HG03460 (cell line): Measurements from ENCODE around the gene CCL13.

Experiments
- ATAC-seq: cut with Tn5 transposase; IDR thresholded peaks from one replicate; pipeline ENCODE4 v1.9.1; 2021; ENCODE audit not compliant: unreplicated experiment

Gene CCL13

GRCh38 chr17:34361478-34362061, 5.3 kb downstream of the CCL13 start:
- no peak for ATAC-seq

- no peak for ATAC-seq
These were observed 6.9 kb downstream of the CCL13 start, which contains the start of gene CCL1 for GRCh38 chr17:34363183-34363661. TSS of gene CCL1 (minus strand) at chr17:34363233. CDS start at chr17:34363161, 72 bp downstream.

- no peak for ATAC-seq
These were observed 8.5 kb downstream of the CCL13 start for GRCh38 chr17:34364751-34365150.

DNA sequence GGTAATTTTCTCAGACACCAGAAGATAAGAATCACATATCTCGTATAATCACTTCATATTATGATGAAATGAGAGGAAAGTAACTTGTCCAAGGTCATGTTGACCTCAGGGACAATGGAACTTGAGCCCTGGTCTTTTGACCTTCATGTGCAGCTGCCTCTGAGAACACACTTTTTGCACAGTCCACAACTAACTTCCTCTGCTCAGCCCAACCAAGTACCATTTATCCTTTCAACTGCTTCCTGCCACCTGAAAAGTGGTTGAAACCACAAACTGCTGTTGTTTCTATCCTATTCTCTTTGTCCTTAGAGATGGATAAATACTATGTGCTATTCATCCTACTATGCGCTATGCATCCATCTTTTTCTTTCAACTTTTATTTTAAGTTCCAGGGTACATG, 9.1 kb downstream of the CCL13 start:
- ATAC-seq, result no peak

DNA sequence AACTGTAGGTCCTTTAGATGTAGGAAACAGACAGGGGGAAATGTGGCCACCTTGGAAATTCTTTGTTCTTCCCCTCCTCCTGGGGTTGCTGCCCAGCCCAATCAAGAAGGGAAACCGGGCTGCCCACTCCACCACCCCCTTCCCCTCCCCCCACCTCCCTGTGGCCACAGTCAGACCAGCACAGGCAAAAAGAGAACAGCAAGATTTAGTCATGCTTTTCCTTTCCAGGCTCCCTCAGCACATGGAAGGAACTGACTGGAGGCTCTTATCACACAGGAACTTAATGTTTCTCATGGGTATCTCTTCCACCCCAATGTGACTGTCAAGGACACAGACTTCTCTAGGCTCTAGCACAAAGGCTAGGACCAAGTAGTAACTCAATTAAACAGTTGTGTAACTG, 9.7 kb downstream of the CCL13 start:
- ATAC-seq, result no peak

DNA sequence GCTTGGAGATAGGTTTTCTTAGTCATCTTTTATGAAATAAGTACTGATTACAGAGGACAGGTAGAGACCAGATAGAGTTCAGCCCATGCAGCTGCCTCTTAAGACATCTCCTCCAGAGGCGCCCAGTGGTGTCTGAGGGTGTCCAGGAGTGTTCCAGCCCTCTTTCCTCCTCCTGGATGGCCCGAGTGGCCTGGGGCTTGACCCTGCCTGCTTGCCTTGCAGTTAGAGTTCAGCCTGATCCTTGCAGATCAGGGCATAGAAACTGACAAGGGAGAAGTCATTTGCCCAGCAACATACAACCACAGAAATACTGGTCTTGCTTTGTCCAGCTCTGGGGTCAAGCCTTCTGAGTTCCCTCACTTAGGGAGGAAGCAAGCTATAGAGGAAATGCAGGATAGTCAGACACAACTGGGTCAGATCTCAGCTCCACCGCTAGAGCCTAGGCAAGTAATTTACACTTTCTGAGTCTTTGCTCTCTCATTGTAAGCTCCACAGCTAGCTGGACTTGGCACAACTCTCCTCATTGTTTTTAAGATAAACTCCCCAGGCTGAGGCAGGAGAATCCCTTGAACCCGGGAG, 10.3 kb downstream of the CCL13 start:
- no peak for ATAC-seq

DNA sequence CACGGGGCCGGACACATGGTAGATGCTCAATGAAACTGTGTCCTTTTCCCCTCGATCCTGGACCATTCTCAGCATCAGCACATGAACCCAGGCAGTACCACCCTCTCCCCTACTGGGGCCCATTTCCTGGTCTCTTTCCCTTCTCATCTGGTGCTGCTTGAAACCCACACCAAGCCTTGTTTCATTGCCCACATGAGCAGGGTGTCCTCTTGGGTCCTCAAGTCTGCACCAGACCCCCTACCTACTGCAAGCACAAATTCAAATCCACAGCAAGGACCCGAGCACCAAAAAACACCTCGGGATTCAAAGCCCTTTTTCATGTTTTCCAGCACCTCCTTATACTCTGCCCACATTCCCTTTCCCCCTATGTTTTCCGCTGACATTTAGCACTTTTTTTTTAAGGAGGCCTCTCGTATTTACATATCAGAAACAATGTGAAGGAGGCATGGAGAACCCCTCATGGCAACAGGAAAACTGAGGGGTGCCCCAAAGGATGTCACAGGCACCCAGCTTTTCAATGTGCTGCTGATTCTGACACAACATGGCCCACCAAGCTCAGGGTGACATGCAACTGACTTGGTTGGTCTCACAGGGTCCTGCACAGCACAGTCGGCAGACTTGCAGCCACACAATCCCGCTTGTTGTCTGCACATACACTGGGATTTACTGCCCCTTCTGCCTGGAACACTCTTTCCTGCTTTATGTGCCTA, 11.4 kb downstream of the CCL13 start:
- no peak for ATAC-seq

- ATAC-seq, result no peak
These were observed 12.1 kb downstream of the CCL13 start for GRCh38 chr17:34368196-34368945.

DNA sequence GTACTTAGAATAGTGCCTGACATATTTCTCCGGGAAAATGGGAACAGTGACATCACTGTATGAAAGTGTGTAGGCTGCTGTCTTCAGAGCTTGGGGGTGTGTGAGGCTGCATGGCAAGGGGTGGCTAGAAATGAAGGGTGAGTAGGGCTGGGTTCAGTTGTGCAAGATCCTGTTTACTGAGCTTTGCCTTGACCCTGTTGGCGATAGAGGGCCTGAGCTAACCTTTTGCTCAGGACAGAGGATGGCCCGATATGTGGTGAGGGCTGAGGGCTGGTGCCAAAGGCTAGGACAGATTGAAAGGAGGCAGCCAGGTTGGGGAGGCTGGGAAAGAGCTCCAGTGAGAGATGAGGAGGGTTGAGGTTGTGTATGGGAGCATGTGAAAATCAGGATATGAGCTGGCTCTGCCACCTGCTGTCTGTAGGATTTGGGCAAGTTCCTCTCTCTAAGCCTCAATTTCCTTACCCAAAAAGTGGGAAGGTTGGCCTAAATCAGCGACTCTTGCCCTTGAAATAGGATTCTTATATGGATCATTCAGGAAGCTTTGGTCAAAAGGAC, 12.7 kb downstream of the CCL13 start:
- ATAC-seq, result no peak

GRCh38 chr17:34369571-34369970, 13.3 kb downstream of the CCL13 start:
- ATAC-seq, result no peak

- no peak for ATAC-seq
These were observed 14.2 kb downstream of the CCL13 start for GRCh38 chr17:34370376-34370996.

DNA sequence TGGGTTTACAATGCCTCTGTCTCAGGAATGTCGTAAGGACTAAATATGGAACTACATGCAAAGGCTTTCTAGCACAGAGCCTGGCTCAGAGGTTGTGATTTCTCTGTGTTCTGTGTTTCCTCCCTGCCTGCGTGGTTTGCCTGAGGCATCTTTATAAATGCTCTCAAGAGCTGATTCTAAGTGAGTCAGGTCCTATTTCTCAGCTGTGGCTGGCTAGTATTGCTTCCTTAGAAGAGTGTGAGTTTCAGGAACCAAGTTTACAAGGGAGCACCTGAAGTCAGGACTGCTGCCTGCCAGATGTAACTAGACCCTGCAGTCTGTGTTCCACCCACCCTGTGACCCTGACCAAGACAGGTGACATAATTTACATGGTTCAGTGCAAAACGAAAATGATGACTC, 14.7 kb downstream of the CCL13 start:
- no peak for ATAC-seq

- ATAC-seq, result no peak
These were observed 15.3 kb downstream of the CCL13 start for GRCh38 chr17:34371405-34372100.

- no peak for ATAC-seq
These were observed 18.2 kb downstream of the CCL13 start for GRCh38 chr17:34374457-34374856.

GRCh38 chr17:34375426-34375997, 19.2 kb downstream of the CCL13 start:
- no peak for ATAC-seq

- ATAC-seq, result peak; percentile 51
These were observed 21.0 kb downstream of the CCL13 start for GRCh38 chr17:34377078-34377823.

DNA sequence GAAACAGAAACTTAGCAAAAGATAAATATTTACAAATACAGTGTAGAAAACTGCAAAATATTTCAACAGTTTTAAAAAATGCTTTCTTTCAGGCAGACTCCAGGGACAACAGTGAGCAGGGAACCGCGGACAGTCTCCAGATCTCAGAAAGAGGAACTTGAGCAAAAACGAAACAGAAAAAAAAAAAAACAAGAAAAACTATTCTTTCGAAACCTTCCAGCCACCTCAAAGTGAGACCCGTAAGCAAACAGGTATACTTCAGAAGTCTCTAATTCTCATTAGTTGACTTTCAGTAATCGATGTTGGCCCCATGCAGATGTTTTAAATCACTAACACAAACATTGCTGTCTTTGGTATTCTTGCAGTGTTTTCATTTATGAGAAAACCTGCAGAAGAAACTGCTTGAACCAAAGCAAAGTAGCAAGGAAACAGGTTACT, 22.4 kb downstream of the CCL13 start:
- ATAC-seq, result peak; percentile 67

GRCh38 chr17:34379868-34380267, 23.6 kb downstream of the CCL13 start:
- ATAC-seq, result no peak

DNA sequence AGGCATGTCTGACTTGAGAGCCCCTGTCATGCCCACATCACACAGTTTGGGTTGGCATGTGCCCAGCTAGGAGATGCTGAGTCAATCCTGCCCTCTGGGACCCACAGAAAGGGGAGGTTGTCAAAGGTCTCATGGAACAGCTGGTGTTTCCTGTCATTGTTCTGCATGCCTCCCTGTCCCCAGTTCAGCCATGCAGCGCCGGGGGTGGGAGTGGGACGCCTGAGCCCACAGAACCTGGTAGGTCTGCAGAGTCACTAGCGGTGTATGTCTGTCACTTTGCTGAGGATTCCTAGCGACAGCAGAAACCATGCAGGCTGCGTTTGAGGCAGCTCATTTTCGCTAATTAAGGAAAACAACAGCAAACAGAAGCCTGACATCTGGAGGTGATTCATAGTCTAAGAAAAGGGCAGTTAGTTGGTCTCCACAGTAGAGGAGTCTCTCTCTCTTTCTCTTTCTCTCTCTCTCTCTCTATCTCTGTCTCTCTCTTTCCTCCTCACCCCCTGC, 26.4 kb downstream of the CCL13 start:
- ATAC-seq, result no peak
